Measurements from ENCODE around the gene SF1. TPM values are rescaled to one million over a fixed set of nuclear protein-coding genes. Genes with fewer than 3 reads are reported as not detected.

SF1 gene
- total RNA-seq, 6 donors from 2014 or later, result 231 to 625 (median 265) TPM

GRCh38 chr11:64778223-64778472 is 194 bp downstream of the SF1 start:
- H3K9me3 ChIP-seq, result no peaks in the 10 kb centered on the region
- TF ChIP-seq EP300 (IDR thresholded peaks at IDR 0.05) (no peak), POLR2AphosphoS5 (IDR thresholded peaks at IDR 0.05) (no peak), POLR2A (IDR thresholded peaks at IDR 0.05) (no peak)
- TF ChIP-seq, protein P1, sequence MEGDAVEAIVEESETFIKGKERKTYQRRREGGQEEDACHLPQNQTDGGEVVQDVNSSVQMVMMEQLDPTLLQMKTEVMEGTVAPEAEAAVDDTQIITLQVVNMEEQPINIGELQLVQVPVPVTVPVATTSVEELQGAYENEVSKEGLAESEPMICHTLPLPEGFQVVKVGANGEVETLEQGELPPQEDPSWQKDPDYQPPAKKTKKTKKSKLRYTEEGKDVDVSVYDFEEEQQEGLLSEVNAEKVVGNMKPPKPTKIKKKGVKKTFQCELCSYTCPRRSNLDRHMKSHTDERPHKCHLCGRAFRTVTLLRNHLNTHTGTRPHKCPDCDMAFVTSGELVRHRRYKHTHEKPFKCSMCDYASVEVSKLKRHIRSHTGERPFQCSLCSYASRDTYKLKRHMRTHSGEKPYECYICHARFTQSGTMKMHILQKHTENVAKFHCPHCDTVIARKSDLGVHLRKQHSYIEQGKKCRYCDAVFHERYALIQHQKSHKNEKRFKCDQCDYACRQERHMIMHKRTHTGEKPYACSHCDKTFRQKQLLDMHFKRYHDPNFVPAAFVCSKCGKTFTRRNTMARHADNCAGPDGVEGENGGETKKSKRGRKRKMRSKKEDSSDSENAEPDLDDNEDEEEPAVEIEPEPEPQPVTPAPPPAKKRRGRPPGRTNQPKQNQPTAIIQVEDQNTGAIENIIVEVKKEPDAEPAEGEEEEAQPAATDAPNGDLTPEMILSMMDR (IDR thresholded peaks at IDR 0.05), result no peak
- peak overlapping the region; percentile 91 to 99 (median 96) for H3K4me3 ChIP-seq
- H3K27ac ChIP-seq, result peak overlapping the region; percentile 99 to 100 (median 100)
- DNase-seq, result no peak
- 1% methylated on average over 14 of the region's 28 CpGs; no CpG with 5 or more reads in 1 of the 2 donors for WGBS, 2 donors
- peak in 1 of 2 donors; percentile 6 for ATAC-seq (ENCODE audit: low FRiP score in 2 of 2)
- H3K27me3 ChIP-seq, result no peaks in the 10 kb centered on the region
- peaks cover 34 to 50% (median 37%) of the 10 kb centered on the region in 4 donors for H3K4me1 ChIP-seq
- H3K36me3 ChIP-seq, result peaks cover 33 to 41% (median 34%) of the 10 kb centered on the region in 4 donors

- TF ChIP-seq POLR2AphosphoS5 (IDR thresholded peaks at IDR 0.05), result peak; percentile 27 to 32
- TF ChIP-seq EP300 (IDR thresholded peaks at IDR 0.05), result no peak
- Histone ChIP-seq H3K27me3 (no peaks in the 10 kb centered on the region), H3K27ac (peak overlapping the region; percentile 99 to 100 (median 100)), H3K9me3 (no peaks in the 10 kb centered on the region), H3K36me3 (peaks cover 38 to 46% (median 39%) of the 10 kb centered on the region in 4 donors), H3K4me1 (peaks cover 39 to 55% (median 42%) of the 10 kb centered on the region in 4 donors), H3K4me3 (peak overlapping the region; percentile 91 to 99 (median 96))
- 0 to 2% methylated on average over 3 to 10 of the region's 98 CpGs for WGBS, 2 donors
- peak; percentile 86 to 96 for DNase-seq
- peak; percentile 19 to 43 for ATAC-seq (ENCODE audit: low FRiP score in 2 of 2)
Measured at GRCh38 chr11:64777449-64778222, 706 bp downstream of the SF1 start.

DNA sequence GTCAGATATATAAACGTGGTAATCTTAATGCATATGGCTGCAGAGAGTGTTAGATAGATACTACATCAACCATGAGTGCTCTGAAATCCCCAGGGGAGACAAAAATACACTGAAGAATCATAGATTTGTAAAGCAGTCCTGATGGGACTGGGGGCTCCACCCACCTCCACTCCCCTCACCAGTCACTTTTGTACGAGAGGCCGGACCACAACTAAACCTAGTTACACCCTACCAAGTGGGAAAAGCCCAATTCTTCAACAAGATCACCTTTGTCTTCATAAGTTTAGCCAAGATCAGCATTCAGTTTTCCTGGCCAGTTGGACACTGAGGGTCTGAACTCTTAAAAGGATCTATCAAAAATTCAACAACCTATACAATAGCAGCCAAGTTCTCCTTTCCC is 1.5 kb downstream of the SF1 start:
- Histone ChIP-seq H3K4me3 (peak overlapping the region; percentile 54 to 99 (median 95)), H3K9me3 (no peaks in the 10 kb centered on the region), H3K4me1 (peaks cover 43 to 63% (median 47%) of the 10 kb centered on the region in 4 donors), H3K27me3 (no peaks in the 10 kb centered on the region), H3K36me3 (peaks cover 44 to 54% (median 46%) of the 10 kb centered on the region in 4 donors), H3K27ac (peak overlapping the region; percentile 64 to 100 (median 100))
- ATAC-seq (ENCODE audit: low FRiP score in 2 of 2), result no peak
- DNase-seq, result no peak
- TF ChIP-seq POLR2A (IDR thresholded peaks at IDR 0.05) (no peak), POLR2AphosphoS5 (IDR thresholded peaks at IDR 0.05) (no peak), EP300 (IDR thresholded peaks at IDR 0.05) (no peak)
- TF ChIP-seq, protein P1 (IDR thresholded peaks at IDR 0.05), result no peak
- 19 to 32% methylated on average over 3 of the region's 3 CpGs for WGBS, 2 donors

DNA sequence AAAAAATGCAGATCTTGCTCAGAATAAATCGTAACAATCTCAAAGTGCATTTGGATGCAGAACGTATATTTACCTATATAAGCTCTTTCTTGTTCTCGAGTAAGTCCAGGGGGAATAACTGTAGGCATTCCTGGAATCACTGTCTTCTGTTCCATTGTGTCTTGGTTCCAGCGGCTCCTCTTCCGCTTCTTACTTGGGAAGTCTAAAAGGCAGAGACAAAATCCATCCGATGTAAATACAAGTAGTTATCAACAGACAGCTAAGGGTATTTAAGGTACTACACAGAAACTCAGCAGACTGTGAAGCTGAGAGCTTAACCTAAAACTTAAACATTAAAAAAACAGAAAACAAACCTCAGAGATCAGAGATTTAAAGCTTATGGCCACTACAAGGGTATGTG is 1.9 kb downstream of the SF1 start:
- TF ChIP-seq EP300 (IDR thresholded peaks at IDR 0.05) (no peak), POLR2AphosphoS5 (IDR thresholded peaks at IDR 0.05) (no peak), POLR2A (IDR thresholded peaks at IDR 0.05) (no peak)
- TF ChIP-seq, protein P1 (IDR thresholded peaks at IDR 0.05), result no peak
- 60 to 66% methylated on average over 6 of the region's 6 CpGs for WGBS, 2 donors
- H3K9me3 ChIP-seq, result no peaks in the 10 kb centered on the region
- peak overlapping the region in 2 of 4 donors; percentile 100 for H3K27ac ChIP-seq
- peaks cover 46 to 58% (median 49%) of the 10 kb centered on the region in 4 donors for H3K36me3 ChIP-seq
- DNase-seq (no peak), ATAC-seq (ENCODE audit: low FRiP score in 2 of 2) (no peak)
- peak overlapping the region in 3 of 4 donors; percentile 91 to 99 (median 99) for H3K4me3 ChIP-seq
- H3K4me1 ChIP-seq, result peaks cover 45 to 67% (median 51%) of the 10 kb centered on the region in 4 donors
- H3K27me3 ChIP-seq, result no peaks in the 10 kb centered on the region

GRCh38 chr11:64774144-64774543 is 4.2 kb downstream of the SF1 start:
- peaks cover 67 to 81% (median 70%) of the 10 kb centered on the region in 4 donors for H3K36me3 ChIP-seq
- peak overlapping the region in 1 of 4 donors; percentile 77 for H3K27ac ChIP-seq
- 75 to 82% methylated on average over 5 of the region's 5 CpGs for WGBS, 2 donors
- TF ChIP-seq POLR2A (IDR thresholded peaks at IDR 0.05), result no peak
- no peak for TF ChIP-seq POLR2AphosphoS5 (IDR thresholded peaks at IDR 0.05)
- no peaks in the 10 kb centered on the region for H3K9me3 ChIP-seq
- peaks cover 41 to 62% (median 43%) of the 10 kb centered on the region in 4 donors for H3K4me1 ChIP-seq
- no peaks in the 10 kb centered on the region for H3K27me3 ChIP-seq
- DNase-seq (no peak), ATAC-seq (ENCODE audit: low FRiP score in 2 of 2) (no peak)
- no peak overlapping the region for H3K4me3 ChIP-seq

Data from upper lobe of left lung (tissue), 6 donors.